HG03066 (cell line): ENCODE data around the gene HS1BP3.

Experiments
- ATAC-seq: cut with Tn5 transposase; IDR thresholded peaks from one replicate; pipeline ENCODE4 v1.9.1; 2021; ENCODE audit warnings: low read depth; ENCODE audit not compliant: unreplicated experiment

HS1BP3 gene

GRCh38 chr2:20575935-20576597, 74.8 kb downstream of the HS1BP3 start:
- ATAC-seq, result no peak

GRCh38 chr2:20575414-20575813, 75.5 kb downstream of the HS1BP3 start:
- no peak for ATAC-seq

- ATAC-seq, result no peak
Measured at GRCh38 chr2:20574930-20575329, 76.0 kb downstream of the HS1BP3 start.

GRCh38 chr2:20574423-20574911, 76.4 kb downstream of the HS1BP3 start:
- no peak for ATAC-seq

- ATAC-seq, result no peak
Measured at GRCh38 chr2:20573620-20574422, 77.1 kb downstream of the HS1BP3 start.

- no peak for ATAC-seq
Measured at GRCh38 chr2:20572221-20572620, 78.7 kb downstream of the HS1BP3 start.

GRCh38 chr2:20571644-20572215, 79.2 kb downstream of the HS1BP3 start:
- ATAC-seq, result no peak

GRCh38 chr2:20571231-20571630, 79.7 kb downstream of the HS1BP3 start:
- no peak for ATAC-seq

- no peak for ATAC-seq
Measured at GRCh38 chr2:20570249-20570648, 80.6 kb downstream of the HS1BP3 start.

- ATAC-seq, result no peak
Measured at GRCh38 chr2:20569464-20570223, 81.3 kb downstream of the HS1BP3 start.

GRCh38 chr2:20568501-20569463, 82.1 kb downstream of the HS1BP3 start:
- no peak for ATAC-seq

GRCh38 chr2:20567926-20568179, 83.0 kb downstream of the HS1BP3 start:
- no peak for ATAC-seq
